Stimulated activated CD8-positive, alpha-beta memory T cell treated with anti-CD3 and anti-CD28 coated beads, Interleukin-7, amount 100 ng/mL, for 1 hour (primary cell): Measurements from ENCODE around the gene MYRF.
A peak's percentile ranks its signal among the peaks of the same experiment; 100 is the strongest.

Experiments
- DNase-seq, 2 donors: peaks; one replicate each; pipeline ENCODE4 v3.0.0-alpha.2; 2020; ENCODE audit warnings: low read depth in 2 of 2

MYRF gene

DNA sequence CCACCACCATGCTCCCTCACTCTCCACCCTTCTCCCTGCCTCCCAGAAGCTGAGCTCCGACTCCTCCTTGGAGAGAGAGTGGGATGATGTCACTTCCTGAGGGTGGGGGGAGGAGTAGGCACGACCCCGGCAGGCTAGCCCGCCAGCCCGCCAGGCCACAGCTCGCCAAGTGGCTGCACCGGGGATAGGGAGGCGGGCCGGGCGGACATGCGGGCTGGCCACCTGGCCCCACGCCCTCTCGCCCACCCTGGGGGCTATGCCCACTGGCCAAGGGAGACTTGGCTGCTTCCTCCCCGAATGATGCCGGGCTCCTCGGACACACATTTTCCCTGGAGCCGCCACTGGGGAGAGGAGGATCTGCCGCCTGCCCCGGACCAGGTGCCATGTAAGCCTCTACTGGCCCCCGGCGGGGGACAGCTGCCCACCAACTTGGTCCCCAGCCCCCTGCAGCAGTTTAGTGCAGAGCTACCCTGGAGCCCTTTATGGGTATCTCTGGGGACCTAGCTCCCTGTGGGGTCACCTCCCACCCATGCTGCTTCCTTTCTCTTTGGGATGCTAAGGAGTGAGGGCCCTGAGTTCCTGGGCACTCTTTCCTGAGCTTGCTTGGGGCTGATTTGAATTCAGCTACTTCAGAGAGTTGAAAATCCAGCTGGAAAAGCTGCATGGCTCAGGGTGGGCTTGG, 33.7 kb upstream of the MYRF start:
- no peak for DNase-seq

DNA sequence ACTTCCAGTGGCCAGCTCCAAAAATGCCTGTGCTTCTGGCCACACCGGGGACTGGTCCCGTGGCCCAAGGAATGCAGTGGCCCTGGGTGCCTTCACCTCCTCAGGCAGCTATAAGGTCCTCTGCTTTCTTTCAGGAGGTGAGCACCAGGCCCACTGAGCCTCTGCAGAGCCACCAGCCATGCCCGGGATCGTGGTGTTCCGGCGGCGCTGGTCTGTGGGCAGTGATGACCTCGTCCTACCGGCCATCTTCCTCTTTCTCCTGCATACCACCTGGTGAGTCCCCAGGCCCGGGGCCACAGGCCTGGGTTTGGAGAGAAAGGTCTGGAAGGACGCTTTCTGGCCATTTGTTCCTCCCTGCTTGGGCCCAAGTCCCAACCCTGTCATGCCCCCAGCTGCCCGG, 32.5 kb upstream of the MYRF start:
- no peak for DNase-seq

DNA sequence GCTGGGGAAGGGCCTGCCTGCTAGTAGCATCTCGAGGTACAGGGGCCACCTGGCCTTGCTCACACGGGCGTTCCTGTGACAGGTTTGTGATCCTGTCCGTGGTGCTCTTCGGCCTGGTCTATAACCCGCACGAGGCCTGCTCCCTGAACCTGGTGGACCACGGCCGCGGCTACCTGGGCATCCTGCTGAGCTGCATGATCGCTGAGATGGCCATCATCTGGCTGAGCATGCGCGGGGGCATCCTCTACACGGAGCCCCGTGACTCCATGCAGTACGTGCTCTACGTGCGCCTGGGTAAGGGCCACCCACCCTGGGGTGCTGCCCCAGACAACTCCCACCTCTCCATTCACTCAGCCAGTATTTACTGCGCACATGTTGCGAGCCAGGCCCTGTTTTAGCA, 31.8 kb upstream of the MYRF start:
- no peak for DNase-seq

DNA sequence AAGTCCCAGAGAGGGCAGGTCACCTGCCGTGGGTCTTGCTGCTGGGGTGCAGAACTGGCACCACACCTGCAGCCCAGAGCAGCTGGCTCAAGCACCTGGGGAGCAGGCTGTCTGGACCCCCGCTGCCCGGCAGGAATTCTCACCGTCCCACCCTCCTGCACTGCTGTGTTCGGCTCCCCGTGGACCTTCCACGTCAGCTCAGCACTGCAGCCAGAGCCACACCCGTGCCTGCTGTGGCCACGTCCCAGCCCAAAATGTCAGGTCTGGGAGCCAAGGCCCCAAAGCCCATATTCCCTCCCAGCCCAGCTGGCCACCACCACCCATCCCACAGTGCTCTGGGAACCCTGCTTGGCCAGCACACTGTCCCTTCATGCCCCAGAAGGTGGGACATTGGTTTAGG, 28.0 kb upstream of the MYRF start:
- no peak for DNase-seq

DNA sequence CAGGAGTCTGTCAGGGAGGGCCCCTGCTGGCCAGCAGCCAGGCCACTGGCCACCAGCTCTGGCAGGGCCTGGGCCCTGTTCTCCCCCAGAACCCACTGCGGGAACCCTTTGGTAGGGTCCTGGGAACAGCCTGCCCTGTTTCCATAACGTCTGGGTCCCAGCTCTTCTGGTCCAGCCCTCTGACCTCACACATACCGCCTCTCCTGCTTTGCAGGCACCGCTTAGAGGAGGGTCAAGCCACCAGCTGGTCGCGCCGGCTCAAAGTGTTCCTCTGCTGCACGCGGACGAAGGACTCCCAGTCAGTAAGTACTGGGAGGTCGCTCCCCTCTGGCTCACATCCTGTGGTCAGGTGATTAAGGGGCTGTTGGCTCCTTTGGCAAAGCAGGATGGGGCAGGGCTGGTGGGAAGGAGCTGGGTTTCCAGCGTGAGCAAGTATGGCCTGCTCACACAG, 26.6 kb upstream of the MYRF start:
- DNase-seq = no peak

DNA sequence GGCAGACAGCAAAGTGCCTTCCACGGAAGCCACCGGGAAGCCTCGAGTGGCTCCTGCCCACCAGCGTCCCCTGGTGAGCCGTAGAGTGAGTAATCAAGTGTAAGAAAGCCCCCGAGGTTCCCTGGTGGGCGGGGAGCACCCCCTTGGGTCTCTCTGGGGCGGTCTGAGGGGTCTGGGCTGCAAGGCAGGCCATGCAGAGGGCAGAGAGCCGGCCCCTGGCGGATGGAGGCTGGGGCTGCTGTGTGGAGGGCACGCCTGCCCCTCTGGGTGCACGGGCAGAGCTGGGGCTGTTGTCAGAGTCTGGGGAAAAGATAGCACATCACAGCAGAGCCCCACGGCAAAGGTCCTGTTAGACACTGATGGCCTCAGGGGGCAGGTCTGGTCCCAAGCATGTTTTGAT, 25.7 kb upstream of the MYRF start:
- no peak for DNase-seq

DNA sequence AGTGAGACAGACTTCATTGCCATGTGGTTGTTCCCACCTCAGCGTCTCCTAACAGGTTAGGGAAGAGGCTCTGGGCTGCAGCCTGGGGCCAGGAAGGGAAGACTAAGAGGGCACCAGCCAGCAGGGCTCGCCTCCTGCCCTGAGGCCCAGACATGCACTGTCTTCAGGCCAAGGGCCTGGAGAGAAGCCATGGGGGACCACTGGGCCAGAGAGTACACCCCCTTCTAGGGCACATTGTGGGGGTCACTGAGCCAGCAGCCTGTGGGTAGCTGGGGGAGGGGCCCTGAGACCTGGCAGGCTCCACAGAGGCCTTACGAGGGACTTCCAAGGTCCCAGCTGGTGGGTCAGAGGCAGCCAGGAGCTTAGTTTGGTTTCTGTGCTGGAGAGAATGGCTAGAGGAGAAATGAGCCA, 25.0 kb upstream of the MYRF start:
- no peak for DNase-seq

DNA sequence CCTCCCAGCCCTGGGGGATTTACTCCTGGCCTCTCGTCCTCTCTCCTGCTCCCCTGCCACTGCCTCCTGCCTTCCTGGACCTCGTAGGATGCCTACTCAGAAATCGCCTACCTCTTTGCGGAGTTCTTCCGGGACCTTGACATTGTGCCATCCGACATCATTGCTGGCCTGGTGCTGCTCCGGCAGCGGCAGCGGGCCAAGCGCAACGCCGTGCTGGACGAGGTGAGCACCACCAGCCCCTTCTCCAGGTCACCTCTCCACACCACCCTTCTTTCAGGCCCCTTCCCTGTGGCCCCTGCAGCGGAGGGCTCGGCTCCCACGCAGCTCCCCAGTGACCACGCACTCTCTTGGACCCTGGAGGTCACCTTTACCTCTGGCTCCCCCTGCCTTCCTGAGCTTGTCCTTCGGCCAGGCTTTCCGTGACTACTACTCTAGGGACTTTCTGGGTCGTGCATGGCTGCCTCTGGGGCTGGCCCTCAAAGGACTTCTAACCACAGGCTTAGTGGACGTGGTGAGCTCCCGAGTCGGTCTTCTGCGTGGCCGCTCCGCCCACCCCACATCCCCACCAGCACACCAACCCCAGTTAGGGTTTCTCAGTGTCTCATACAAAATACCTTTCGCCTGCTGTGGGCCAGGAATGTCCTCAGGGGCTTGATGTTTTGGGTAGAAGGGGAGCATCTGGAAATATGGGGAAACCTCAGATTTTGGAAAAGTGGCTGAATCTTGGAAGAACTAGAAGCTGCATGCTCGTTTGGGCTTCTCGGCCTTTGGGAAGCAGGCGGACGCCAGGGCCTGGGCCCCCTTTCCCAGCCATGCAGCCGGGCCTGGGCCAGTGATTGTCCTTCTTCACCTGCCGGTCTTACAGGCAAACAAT, 24.1 kb upstream of the MYRF start:
- no peak for DNase-seq

DNA sequence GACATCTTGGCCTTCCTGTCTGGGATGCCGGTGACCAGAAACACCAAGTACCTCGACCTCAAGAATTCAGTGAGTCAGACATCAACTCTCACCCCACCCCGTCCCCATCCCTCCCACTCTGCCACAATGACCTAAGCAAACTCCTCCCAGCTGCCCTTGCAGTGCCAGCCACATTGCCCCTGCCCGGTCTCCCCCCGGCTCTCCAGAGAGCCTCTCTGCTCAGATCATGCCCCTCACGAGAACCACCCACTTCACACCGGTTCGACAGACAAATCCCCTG, 23.6 kb upstream of the MYRF start:
- DNase-seq = no peak

DNA sequence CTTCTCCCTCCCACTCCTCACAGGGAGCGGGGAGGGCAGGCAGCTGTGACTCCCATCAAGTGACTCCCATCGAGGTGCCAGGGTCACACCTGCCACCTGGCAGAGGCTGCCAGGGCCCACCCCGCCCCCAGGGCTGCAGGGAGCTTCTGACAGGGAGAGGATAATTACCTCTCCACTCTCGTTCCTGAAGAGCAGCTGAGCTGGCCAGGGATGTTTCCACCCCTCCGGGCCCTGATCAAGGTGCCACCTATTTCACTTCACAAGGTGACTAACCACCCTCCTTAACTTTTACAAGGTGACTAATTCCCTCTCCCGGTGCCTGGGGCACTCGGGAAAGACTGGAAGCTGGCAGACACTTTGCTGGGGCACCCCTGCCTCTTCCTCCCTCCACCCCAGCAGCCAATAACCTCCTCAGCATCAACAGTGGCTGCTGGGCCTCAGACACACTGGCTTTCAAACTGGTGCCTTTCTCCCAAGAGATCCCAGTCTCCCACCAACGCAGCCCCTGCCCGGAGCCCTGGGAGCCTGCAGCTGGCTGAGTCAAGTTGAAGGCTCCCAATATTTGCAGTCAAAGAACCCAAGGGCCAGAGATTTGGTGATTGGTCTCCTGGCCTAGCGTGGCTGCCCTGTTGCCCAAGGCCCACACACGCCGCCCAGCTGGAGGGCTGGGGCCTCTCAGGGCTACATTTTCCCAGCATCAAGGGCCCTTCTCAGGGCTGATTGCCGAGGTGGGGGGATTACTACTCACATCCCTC, 22.0 kb upstream of the MYRF start:
- DNase-seq = no peak

DNA sequence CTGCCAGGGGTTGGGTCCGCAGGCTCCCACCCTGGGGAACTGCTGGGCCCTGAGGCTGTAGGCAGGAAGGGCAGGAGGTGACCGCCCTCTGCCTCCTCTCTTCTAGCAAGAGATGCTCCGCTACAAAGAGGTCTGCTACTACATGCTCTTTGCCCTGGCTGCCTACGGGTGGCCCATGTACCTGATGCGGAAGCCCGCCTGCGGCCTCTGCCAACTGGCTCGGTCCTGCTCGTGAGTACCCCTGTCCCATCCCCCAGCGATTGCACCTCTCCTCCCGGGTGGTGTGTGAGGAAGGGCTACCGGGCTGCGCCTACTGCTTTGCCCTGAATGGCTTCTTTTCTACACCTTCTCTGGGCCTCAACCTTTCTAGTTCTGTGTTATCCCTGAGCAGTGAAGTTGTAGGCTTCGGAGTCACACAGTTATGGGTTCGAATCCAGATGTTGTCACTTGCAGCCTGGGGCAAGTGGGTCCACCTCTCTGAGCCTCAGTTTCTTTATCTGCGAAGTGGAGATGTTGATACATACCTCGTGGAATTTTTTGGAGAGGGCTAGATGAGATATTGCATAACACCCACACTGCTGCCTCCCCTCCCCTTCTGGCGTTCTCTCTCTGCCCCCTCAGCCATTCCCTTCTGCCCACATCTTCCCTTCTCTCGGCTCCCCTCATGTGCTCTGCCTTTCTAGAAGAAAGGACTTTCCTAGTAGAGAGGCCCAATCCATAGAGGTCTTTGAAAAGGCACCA, 21.1 kb upstream of the MYRF start:
- DNase-seq = no peak

DNA sequence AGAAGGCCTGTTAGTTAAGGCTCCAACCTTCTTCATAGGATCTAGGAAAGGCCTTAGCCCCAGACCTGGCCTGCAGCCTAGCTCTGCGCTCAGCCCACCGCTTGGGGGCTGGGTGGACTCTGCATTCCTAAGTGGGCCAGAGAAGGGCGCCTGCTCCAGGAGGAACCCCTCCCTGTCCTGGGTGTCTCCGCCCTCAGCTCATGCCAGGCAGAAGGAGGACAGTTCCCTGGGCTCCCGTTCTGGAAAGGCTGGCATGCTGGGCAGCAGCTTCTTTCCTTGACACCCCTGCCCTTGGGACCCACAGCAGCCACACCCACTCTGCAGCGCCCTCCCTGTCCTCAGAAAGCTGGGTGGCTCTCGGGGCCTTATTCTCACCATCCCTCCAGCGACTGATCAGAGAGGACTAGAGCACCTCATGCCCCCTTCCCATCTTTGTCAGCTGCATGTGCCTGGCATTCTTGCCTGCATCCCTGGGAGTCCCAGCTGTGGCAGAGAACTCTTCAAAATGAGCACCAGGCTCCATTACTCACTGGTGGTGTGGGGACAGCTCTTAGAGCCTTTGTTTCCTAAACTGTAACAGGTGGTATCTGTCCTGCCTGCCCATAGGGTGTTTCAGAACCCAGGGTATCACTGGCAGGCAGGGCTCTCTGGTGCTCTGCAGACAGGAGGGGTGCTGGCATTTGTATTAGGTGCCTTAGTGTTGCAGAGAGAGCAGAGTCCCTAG, 20.3 kb upstream of the MYRF start:
- no peak for DNase-seq

DNA sequence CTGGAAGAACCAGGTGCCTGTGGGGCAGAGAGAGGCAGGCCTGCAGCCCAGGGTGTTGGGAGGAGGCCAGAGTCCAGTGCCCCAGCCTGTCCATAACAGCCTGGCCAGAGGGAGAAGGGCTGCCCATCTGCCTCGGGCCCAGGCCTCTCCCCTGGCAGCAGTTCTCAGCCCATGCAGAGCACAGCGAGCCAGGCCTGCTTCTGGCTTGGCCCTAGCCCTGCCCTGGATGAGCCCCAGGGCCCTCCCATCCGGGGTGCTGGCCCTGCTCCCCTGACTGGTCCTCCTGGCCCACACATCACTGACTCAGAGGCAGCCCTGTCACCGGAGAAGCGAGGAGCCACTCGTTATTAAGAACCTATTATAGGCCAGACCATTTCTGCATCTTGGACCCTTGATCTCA, 19.7 kb upstream of the MYRF start:
- DNase-seq = no peak

DNA sequence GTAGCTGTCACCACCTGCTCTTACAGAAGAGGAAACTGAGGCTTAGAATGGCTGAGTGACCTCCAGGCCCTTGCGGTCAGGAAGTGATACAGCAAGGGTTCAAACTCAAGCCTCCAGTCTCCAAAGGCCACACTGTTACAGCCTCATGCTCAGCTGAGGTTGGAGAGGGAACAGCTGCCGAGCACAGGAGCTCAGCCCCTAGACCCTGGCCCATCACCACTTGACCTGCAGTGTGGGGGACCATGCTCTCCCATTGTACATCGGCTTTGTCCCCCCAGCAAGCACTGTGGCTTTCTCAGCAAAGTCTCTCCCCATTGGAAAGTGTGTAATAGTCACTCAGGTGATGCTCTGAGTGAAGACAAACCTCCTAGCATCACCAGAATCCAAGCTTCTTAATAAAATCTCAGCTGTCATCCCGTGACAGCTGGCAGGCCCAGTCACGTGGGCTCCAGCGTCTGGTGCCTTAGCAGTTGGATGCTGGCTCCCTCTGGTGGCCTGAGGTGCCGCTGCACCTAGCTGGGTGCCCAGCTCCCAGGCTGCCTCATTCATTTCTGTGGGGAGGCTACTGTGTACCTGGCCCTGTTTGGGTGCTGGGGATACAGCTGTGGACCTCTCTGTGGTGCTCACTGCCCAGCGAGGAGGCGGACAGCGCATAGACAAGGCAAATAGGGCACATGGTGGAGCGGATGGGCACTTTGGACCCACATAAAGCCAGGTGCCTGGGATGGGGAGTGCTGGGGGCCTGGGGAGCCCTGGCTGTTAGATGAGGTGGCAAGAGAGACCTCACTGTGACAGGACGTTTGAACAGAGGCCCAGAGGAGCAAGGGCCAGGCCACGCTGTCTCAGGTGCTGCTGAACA, 19.1 kb upstream of the MYRF start:
- peak; percentile 66 to 74 for DNase-seq

DNA sequence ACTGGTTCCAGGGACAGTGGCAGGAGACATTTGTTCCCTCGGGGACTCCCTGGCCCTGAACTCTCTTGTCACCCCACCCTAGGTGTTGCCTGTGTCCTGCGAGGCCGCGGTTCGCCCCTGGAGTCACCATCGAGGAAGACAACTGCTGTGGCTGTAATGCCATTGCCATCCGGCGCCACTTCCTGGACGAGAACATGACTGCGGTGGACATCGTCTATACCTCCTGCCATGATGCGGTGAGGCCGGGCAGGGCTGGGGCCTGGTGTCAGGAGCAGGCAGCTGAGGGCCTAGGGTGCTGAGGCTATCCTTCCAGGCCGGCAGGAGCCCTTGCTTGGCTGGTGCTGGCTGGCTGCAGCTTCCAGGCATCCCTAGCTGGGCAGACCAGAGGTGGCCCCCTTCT, 17.7 kb upstream of the MYRF start:
- no peak for DNase-seq

DNA sequence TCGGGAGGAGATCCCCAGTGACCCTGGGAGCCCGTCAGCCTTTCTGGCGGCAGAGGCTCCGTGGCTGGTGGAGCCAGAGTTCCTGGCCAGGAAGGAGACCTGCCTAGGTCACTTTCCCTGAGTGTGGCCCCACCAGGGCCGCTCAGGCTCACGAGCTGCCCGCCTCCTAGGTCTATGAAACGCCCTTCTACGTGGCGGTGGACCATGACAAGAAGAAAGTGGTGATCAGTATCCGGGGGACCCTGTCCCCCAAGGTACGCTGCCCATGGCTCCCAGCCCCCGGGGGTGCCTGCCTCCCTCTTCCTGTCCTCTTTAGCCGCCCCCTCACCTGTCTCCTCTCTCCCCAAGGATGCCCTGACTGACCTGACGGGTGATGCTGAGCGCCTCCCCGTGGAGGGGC, 17.0 kb upstream of the MYRF start:
- DNase-seq = no peak

DNA sequence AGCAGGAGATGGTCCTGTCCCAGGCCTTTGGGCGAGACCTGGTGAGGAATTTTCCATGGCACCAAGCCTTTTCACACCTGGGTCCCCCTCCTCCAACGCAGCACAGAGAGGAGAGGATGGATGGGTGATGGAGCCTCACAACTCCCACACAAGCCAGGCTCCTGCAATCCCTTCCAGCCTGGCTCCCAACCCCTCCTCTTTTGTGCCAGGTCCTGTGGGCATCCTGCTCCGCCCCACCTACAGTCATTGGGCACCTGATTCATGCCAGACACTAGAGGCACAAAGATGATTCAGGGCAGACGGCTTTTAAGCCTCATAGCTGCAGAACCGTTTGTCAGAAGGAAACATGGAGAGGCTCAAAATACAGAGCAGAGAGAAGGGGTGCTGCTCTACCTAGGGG, 16.1 kb upstream of the MYRF start:
- DNase-seq = no peak

DNA sequence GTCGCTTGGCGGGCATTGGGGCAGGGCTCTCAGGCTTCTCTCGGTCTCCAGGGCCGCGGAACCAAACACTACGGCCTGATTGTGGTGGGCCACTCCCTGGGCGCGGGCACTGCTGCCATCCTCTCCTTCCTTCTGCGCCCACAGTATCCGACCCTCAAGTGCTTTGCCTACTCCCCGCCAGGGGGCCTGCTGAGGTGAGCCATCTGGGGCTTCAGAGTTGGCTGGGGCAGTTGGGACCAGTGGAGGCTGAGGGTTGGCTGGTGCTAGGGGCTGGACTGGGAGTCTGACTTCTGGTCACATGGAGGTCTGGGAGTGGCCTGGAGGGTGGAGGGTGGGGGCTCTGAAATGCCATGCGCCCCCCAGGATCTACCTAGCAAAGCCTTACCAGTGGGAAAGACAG, 15.3 kb upstream of the MYRF start:
- DNase-seq = no peak

DNA sequence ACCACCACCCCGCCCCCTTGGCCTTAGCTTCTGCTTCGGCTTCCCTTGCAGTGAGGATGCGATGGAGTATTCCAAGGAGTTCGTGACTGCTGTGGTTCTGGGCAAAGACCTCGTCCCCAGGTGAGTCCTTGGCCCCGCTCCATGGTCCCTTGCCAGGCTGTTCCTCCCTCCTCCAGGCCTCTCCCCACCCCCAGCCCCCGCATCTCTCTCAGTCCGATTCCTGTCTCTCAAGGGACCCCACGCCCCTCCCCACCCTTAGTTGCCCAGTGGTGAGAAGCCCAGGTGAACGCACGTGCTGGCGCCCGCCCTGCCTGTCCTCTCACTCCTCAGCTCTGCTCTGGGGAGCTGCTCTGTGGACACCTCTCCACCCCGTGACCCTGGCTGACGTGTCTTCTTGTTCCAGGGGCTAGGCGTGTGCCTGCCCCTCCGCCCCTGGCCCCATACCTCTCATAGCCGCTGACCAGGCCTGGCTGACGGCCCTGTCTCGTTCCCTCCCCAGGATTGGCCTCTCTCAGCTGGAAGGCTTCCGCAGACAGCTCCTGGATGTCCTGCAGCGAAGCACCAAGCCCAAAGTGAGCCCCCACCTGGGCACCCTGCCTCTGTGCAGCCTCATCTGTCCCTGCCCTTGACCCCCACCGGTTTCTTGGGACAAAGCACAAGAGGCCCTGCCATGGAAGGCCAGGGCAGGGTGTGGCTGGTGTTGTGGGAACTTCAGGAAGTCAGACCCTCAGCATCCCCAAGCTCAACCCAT, 14.6 kb upstream of the MYRF start:
- no peak for DNase-seq

DNA sequence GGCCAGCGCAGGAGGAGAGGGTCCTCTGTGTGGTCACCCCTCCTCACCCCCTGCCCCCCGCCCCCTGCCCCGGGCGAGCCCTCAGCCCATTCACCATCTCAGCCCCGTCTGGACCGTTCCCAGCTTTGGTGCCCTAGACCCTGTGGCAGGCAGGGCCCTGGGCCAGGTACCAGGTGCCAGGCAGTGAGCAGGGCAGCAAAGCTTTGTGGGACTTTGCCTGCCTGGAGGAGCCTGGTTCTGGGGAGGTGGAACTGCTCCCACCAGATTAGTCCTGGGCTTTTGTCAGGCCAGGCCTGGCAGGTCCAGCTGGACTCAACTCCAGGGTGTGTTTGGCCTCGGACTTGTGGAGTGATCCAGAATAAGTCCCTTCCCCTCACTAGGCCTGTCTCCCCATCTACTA, 13.7 kb upstream of the MYRF start:
- no peak for DNase-seq
